Medulla oblongata (tissue), 1 donor: ENCODE data around the gene LTK.
"Not testable (repeated sequence)": the region's sequence is repeated elsewhere in the genome, so short reads cannot be mapped to it uniquely, and the experiment has no call there.

Source experiments
- DNase-seq: peaks from one replicate; pipeline ENCODE4 v3.0.0-alpha.2; 2015; ENCODE audit errors: extremely low spot score

LTK gene

DNA sequence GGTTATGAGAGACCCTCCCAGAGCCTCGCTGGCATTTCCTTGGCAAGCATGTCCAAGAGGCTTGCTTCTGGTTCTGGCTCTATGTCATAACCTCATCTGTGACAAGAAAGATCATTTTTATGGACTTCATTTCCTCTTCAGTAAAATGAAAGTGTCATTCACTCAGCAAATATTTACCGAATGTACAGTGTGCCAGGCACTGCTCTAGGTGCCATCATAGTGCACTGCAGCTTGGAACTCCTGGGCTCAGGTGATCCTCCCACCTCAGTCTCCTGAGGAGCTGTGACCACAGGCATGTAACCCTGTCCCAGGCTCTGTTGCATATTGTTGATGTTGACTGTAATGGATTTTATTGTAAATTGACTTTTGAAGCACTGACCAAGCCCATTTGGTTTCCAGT is 38.7 kb downstream of the LTK start:
- no peak for DNase-seq

DNA sequence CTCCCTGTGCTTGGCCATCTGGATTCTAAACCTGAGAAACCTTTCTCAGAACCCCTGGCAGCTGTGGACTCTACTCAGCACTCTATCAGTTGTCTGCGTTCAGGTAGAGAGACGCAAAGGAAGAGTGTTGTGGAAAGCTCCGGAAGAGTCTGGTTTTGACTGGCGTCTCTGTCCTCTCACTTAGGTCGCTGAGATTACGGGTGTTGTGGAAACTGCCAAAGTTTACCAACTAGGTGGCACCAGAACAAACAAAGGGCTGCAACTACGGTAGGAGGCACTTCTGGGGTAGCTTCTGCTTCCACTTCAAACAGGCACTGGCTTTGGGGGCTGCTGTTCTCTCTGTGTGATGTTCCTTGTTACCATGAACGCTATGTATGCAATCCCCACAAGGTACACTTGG is 39.2 kb downstream of the LTK start:
- DNase-seq = no peak

DNA sequence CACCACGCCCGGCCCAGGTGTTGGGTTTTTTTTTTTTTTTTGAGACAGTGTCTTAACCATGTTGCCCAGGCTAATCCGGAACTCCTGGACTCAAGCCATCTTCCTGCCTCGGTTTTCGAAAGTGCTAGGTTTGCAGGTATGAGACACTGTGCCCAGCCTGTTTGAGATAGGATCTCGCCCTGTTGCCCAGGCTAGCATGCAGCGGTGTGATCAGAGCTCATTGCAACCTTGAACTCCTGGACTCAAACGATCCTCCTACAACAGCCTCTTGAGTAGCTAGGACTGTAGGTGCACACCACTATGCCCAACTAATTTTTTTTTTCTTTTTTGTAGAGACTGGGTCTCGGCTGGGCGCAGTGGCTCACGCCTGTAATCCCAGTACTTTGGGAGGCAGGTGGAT is 40.2 kb downstream of the LTK start:
- no peak for DNase-seq

DNA sequence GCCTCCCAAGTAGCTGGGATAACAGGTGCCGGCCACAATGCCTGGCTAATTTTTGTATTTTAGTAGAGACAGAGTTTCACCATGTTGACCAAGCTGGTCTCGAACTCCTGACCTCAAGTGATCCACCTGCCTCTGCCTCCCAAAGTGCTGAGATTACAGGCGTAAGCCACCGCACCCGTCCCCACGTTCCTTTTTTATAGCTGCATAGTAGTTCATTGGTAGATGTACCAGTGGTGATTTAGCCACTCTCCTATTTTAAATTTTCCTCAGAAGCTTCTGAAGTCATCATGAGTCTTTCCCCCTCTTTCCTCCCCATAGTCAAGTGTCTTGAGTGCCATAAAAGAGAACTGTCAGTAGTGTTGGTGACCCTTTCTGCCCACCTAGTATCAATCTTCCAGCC is 44.0 kb downstream of the LTK start:
- not testable (repeated sequence) for DNase-seq

DNA sequence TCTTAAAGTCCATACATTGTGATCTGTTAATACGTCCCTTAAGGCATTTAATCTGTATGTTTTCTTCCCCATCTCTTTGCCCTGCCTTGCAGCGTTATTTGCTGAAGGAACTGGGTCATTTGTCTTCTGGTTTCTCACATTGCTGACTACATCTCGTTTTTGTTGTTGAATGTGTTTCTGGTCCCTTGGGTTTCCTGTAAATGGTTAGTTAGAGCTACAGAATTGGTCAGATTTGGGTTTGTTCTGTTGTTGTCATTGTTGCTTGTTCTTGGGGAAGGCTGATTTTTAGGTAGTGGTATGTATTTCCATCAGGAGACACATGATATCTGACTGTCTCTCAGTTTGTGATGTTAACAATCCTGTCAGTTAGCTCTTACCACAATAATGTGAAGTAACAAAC is 46.9 kb downstream of the LTK start:
- no peak for DNase-seq

DNA sequence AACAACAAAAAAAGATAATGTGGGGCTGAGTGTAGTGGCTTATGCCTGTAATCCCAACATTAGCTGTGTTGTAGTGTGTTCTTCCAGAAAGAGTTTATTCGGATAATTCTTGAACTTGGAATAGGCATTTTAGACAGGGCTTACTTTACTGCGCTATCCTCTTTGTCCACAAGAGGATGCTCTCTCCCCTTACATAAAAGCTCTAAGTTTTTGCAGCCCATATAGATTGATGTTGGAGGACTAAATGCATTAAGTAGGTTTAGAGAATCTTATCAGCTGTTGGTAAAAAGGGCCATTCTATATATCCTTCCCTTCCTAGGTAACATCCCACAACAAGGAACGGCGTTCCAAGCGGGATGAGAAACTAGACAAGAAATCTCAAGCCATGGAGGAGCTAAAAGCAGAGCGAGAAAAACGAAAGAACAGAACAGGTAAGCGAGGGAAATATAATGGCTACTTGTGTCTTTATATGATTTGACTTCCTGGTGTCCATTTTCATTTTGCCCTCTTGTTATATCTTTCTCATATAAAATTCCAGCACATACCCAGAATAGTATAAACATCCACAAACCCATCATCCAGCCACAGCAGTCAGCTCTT is 47.7 kb downstream of the LTK start:
- peak; percentile 44 for DNase-seq

DNA sequence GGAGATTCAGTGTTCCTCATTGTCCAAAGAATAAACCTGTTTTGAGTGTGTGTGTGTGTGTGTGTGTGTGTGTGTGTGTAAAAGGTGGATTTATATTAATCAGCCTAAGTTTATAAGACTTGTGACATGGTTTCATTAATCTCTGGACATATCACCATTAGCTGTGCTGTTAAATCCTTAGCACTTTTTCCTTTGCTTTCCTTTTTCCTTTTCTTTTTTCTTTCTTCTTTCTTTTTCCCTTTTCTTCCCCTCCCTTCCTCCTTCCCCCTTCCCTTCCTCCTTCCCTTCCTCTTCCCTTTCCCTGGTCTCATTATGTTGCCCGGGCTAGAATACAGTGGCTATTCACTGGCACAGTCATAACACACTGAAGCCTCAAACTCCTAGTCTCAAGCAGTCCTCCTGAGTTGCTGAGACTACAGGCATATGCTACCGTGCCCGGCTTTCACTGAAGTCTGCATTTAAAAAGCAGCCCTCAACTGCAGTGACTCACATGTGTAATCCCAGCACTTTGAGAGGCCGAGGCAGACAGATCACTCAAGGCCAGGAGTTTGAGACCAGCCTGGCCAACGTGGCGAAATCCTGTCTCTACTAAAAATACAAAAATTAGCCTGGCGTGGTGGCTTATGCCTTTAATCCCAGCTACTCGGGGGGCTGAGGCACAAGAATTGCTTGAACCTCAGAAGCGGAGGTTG is 48.6 kb downstream of the LTK start:
- DNase-seq = no peak

DNA sequence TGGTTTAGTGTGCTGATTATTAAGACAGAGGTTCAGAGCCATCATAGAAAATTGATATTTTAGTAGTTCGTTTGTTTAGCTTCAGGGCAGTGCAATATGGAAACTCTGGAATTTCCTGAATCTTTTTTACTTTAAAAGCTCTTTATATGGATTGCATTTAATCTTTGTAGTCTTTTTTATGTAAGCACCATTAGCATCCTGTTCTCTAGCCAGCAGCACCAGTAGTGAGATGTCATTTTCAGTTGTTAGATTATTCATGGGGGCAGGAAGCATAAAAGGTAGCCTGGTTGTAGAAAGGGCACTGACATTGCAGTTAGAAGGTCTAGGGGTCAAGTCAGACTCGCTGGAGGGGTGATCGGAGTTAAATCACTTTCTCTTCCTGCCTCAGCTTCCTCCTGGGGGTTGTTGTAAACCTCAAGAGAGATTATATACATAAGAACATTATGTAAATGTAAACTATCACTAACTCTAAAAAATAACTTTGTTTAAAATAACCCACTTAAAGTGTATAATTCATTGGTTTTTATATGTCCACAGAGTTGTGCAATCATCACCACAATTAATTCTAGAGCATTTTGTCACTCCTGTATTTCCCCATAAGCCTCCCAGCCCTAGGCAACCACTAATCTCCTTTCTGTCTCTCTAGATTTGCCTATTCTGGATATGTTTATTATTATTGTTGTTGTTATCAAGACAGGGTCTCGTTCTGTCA is 51.4 kb downstream of the LTK start:
- no peak for DNase-seq
